Keratinocyte (primary cell): ENCODE measurements around the gene PIGU. TPM values are rescaled to one million over a fixed set of nuclear protein-coding genes. Genes with fewer than 3 reads are reported as not detected.
A peak's percentile ranks its signal among the peaks of the same experiment; 100 is the strongest.

ENCODE experiments used
- DNase-seq: peaks from one replicate; pipeline ENCODE4 v3.0.0-alpha.2; 2011; ENCODE audit warnings: low read depth, missing footprints, low spot score
- FAIRE-seq: peaks from 2 replicates; lab custom pipeline; 2011; peaks lifted over from hg19 to GRCh38; lab: Jason Lieb, UNC
- H2AFZ ChIP-seq: 2 replicates; pipeline ENCODE4 v1.6.0; 2012; ENCODE audit warnings: low read length, control low read depth, inconsistent platforms; ENCODE audit not compliant: control insufficient read depth
- H3K27ac ChIP-seq: 2 replicates; pipeline ENCODE4 v1.5.1; 2011; ENCODE audit warnings: low read length; ENCODE audit not compliant: control insufficient read depth, insufficient read depth
- H3K27me3 ChIP-seq: 3 replicates; pipeline ENCODE4 v1.6.0; 2011; ENCODE audit warnings: low read length; ENCODE audit not compliant: control insufficient read depth, insufficient read depth; ENCODE audit errors: extremely low read depth
- H3K36me3 ChIP-seq, 2 experiments: 2 replicates in 1 of 2; 3 replicates in 1 of 2; pipeline ENCODE4 v1.5.1; 2011; ENCODE audit warnings: low read length in 2 of 2, mild to moderate bottlenecking in 1 of 2; ENCODE audit not compliant: control insufficient read depth in 2 of 2, insufficient read depth in 2 of 2; ENCODE audit errors: extremely low read depth in 1 of 2
- H3K4me1 ChIP-seq: 3 replicates; pipeline ENCODE4 v1.5.1; 2011; ENCODE audit warnings: low read length; ENCODE audit not compliant: control insufficient read depth, insufficient read depth; ENCODE audit errors: extremely low read depth
- H3K4me2 ChIP-seq: 3 replicates; pipeline ENCODE4 v1.6.0; 2011; ENCODE audit warnings: low read depth, low read length; ENCODE audit not compliant: control insufficient read depth, insufficient read depth; ENCODE audit errors: extremely low read depth
- H3K4me3 ChIP-seq, 3 experiments: fragments of 200-600 bp in 1 of 3; sonication (generic) in 1 of 3; 2 replicates in 2 of 3; 3 replicates in 1 of 3; pipeline ENCODE4 v1.5.1; 2011 to 2016; ENCODE audit warnings: low read length in 3 of 3, mild to moderate bottlenecking in 3 of 3, control low read depth in 2 of 3, inconsistent platforms in 1 of 3, low read depth in 1 of 3, mixed read lengths in 1 of 3, mixed run types in 1 of 3, moderate library complexity in 1 of 3; ENCODE audit not compliant: control insufficient read depth in 2 of 3, insufficient read depth in 2 of 3; ENCODE audit errors: extremely low read depth in 1 of 3
- H3K79me2 ChIP-seq: 2 replicates; pipeline ENCODE4 v1.6.0; 2012; ENCODE audit warnings: low read length; ENCODE audit not compliant: control insufficient read depth, insufficient read depth
- H3K9ac ChIP-seq: 3 replicates; pipeline ENCODE4 v1.6.0; 2011; ENCODE audit warnings: low read length; ENCODE audit not compliant: control insufficient read depth, insufficient read depth; ENCODE audit errors: extremely low read depth
- H3K9me1 ChIP-seq: 3 replicates; pipeline ENCODE4 v1.6.0; 2011; ENCODE audit warnings: low read length; ENCODE audit not compliant: control insufficient read depth, insufficient read depth; ENCODE audit errors: extremely low read depth
- H3K9me3 ChIP-seq: 2 replicates; pipeline ENCODE4 v1.5.1; 2012; ENCODE audit warnings: low read depth, low read length; ENCODE audit not compliant: control insufficient read depth
- H4K20me1 ChIP-seq: 3 replicates; pipeline ENCODE4 v1.6.0; 2011; ENCODE audit warnings: low read length; ENCODE audit not compliant: control insufficient read depth, insufficient read depth; ENCODE audit errors: extremely low read depth
- EZH2 ChIP-seq: IDR thresholded peaks from one replicate; pipeline ENCODE4 v1.6.1; 2012; ENCODE audit warnings: inconsistent platforms, mild to moderate bottlenecking, low read length, moderate library complexity
- dilution Hi-C: fragments of 300-500 bp; cut with MboI; formaldehyde crosslinking; loops from one replicate; pipeline ENCODE4 v1.7.0; 2020; ENCODE audit warnings: low sequenced_read_pairs; ENCODE audit not compliant: extremely low pct_ligation_motif_present
- polyA plus RNA-seq, 5 experiments: library from polyadenylated mRNA; depleted of rRNA in 3 of 5; stranded (reverse) in 3 of 5; stranded (forward) in 1 of 5; unstranded in 1 of 5; fragments of >200 nt; gene quantifications; 1 replicate in 1 of 5; 2 replicates in 3 of 5; 3 replicates in 1 of 5; pipeline versions ENCODE4 v1.2.1 to v1.2.3, GENCODE V29; 2011 to 2012; ENCODE audit warnings: missing spikeins in 2 of 5, low read depth in 1 of 5, low replicate concordance in 1 of 5
- TF ChIP-seq, protein P1 (sequence below), 3 experiments: IDR thresholded peaks in 1 of 3; conservative IDR thresholded peaks in 1 of 3; optimal IDR thresholded peaks in 1 of 3; 2 replicates in 2 of 3; 3 replicates in 1 of 3; pipeline versions ENCODE3 to v1.5.1; 2011; ENCODE audit warnings: low read length in 3 of 3, mild to moderate bottlenecking in 3 of 3, moderate library complexity in 2 of 3, control low read depth in 1 of 3, inconsistent platforms in 1 of 3; ENCODE audit not compliant: insufficient read depth in 2 of 3; ENCODE audit errors: extremely low read depth in 1 of 3

Gene PIGU
- polyA plus RNA-seq, 1 donor (not counting 4 experiments of a cell fraction or from before 2014, with no cell fraction given) = 48.0 TPM

DNA sequence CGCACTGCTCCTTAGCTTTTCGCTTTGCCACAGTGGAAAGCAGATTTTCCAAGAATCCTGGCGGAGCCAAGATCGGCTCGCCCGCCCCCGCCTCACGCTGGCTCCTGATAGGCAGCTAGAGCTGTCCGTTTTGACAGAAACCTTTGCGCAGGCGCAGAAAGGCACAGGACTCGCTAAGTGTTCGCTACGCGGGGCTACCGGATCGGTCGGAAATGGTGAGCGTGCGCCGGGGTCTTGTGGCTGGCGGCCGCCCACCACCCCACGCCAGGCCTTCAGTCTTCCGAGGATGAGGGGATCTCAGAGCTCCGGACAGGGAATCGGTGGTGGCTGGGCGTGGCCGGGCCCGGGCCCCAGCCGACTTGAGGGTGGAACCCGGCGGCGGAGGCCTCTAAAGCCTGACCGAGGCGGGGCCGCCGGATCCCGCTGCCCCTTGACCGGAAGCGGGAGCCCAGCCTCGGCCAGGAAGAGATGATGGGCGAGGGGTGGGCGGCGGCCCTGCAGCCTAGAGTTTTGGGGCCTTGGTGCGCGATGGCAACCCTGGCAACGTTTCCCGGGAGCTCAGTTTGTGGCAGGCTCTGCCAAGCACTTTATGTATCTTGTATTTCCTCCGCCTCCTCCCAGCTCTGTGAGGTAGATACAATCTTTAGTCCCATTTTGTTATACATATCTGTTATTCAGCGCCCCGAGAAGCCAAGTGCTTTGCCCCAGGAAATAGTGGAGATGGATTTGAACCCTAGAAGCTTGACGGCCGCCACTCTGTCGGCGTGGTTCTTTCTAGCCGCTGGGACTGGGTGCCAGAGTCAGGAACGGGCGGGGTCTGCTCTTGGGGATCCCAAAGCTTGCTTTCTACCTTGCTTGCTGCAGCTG, 160.4 kb downstream of the PIGU start, which contains the start of gene DYNLRB1:
Gene DYNLRB1, plus strand, starts transcription at position 176 of the 867 bp plus-strand sequence. Its CDS starts 37 bp downstream, at position 213.
- H3K4me2 ChIP-seq = peak within 1 kb of the TSS; percentile 88
- no peaks in the 10 kb centered on the region for H3K9me3 ChIP-seq
- peak within 1 kb of the TSS; percentile 83 to 98 (median 97) for H3K4me3 ChIP-seq
- peaks cover 2% of the 10 kb centered on the region for H4K20me1 ChIP-seq
- peak within 1 kb of the TSS; percentile 96 for H3K27ac ChIP-seq
- DNase-seq (peak; percentile 81), FAIRE-seq (peak; percentile 13)
- no peaks in the 10 kb centered on the region for H3K9me1 ChIP-seq
- dilution Hi-C loops = no loop called here
- peak within 1 kb of the TSS; percentile 96 for H3K9ac ChIP-seq
- peaks cover 9 to 15% of the 10 kb centered on the region in 2 experiments for H3K36me3 ChIP-seq
- H3K27me3 ChIP-seq = no peaks in the 10 kb centered on the region
- TF ChIP-seq, protein P1, sequence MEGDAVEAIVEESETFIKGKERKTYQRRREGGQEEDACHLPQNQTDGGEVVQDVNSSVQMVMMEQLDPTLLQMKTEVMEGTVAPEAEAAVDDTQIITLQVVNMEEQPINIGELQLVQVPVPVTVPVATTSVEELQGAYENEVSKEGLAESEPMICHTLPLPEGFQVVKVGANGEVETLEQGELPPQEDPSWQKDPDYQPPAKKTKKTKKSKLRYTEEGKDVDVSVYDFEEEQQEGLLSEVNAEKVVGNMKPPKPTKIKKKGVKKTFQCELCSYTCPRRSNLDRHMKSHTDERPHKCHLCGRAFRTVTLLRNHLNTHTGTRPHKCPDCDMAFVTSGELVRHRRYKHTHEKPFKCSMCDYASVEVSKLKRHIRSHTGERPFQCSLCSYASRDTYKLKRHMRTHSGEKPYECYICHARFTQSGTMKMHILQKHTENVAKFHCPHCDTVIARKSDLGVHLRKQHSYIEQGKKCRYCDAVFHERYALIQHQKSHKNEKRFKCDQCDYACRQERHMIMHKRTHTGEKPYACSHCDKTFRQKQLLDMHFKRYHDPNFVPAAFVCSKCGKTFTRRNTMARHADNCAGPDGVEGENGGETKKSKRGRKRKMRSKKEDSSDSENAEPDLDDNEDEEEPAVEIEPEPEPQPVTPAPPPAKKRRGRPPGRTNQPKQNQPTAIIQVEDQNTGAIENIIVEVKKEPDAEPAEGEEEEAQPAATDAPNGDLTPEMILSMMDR (optimal IDR thresholded peaks at IDR 0.05 in 1 of 3, IDR thresholded peaks at IDR 0.05 in 1 of 3, conservative IDR thresholded peaks at IDR 0.05 in 1 of 3; ENCODE audit: extremely low read depth in 1 of 3, insufficient read depth in 2 of 3, low read length in 3 of 3) = no peak
- TF ChIP-seq EZH2 = no peak
- H2AFZ ChIP-seq = peak within 1 kb of the TSS; percentile 53
- H3K4me1 ChIP-seq = peaks cover 25% of the 10 kb centered on the region
- H3K79me2 ChIP-seq = peaks cover 46% of the 10 kb centered on the region

DNA sequence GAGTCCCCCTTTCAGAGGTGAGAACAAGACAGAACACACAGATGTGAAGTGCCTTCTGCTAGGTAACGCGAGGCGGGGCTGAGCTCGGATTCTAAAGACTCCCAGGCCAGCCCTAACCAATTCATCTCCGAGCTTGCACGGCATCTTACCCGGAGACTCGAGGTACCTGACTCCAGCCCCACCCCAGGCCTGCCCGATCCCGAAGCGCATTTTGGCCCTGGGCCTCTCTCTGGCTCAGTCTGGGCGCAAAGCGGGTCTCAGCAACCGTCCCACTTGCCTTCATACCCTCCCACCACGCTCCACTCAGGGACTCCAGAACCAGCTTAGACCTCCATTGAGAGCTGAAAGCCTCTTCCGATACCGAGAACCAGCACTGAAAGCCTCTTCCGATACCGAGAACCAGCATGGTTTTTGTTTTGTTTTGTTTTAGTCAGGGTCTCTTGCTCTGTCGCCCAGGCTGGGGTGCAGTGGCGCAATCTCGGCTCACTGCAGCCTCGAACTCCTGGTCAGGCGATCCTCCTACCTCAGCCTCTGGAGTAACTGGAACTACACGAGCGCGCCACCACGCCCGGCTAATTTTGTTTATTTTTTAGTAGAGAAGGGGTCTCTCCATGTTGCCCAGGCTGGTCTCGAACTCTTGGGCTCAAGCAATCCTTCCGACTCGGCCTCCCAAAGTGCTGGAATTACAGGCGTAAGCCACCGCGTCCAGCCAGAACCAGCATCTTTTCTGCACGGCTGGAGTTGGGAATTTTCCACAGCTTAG, 161.2 kb downstream of the PIGU start:
- no peak for FAIRE-seq
- Histone ChIP-seq H3K36me3 (peaks cover 9 to 16% of the 10 kb centered on the region in 2 experiments), H2AFZ (no peak overlapping the region)

More for the DNA sequence above, 161.2 kb downstream of the PIGU start:
- Histone ChIP-seq H3K27ac (peak overlapping the region; percentile 96), H3K9me1 (no peaks in the 10 kb centered on the region), H4K20me1 (no peaks in the 10 kb centered on the region), H3K4me1 (peaks cover 25% of the 10 kb centered on the region), H3K4me2 (peak overlapping the region; percentile 88), H3K9me3 (no peaks in the 10 kb centered on the region), H3K27me3 (no peaks in the 10 kb centered on the region), H3K79me2 (peaks cover 39% of the 10 kb centered on the region), H3K9ac (peak overlapping the region; percentile 96), H3K4me3 (peak overlapping the region; percentile 83 to 98 (median 97))
- dilution Hi-C loops = no loop called here
- DNase-seq = no peak
- TF ChIP-seq EZH2 = no peak
- TF ChIP-seq, protein P1 (optimal IDR thresholded peaks at IDR 0.05 in 1 of 3, IDR thresholded peaks at IDR 0.05 in 1 of 3, conservative IDR thresholded peaks at IDR 0.05 in 1 of 3; ENCODE audit: extremely low read depth in 1 of 3, insufficient read depth in 2 of 3, low read length in 3 of 3) = no peak
